Activated T-helper 1 cell treated with Interleukin-2 at 50 U/mL for 16 hours (primary cell): Measurements from ENCODE around the gene MLXIP.
"Not testable (repeated sequence)": the region's sequence is repeated elsewhere in the genome, so short reads cannot be mapped to it uniquely, and the experiment has no call there.

Source experiments
- DNase-seq: peaks from one replicate; pipeline ENCODE4 v3.0.0-alpha.2; 2020; ENCODE audit warnings: low read depth

The MLXIP gene

GRCh38 chr12:122054842-122055520, 23.6 kb upstream of the MLXIP start:
- DNase-seq, result no peak

GRCh38 chr12:122056406-122056805, 22.1 kb upstream of the MLXIP start:
- DNase-seq, result not testable (repeated sequence)

- DNase-seq, result no peak
Measured at GRCh38 chr12:122057007-122057735, 21.4 kb upstream of the MLXIP start.

GRCh38 chr12:122057769-122058168, 20.8 kb upstream of the MLXIP start:
- no peak for DNase-seq

GRCh38 chr12:122058549-122059149, 19.9 kb upstream of the MLXIP start:
- DNase-seq, result no peak

GRCh38 chr12:122059203-122059960, 19.2 kb upstream of the MLXIP start:
- DNase-seq, result no peak

GRCh38 chr12:122060081-122060501, 18.5 kb upstream of the MLXIP start:
- no peak for DNase-seq

- DNase-seq, result no peak
Measured at GRCh38 chr12:122061253-122061652, 17.3 kb upstream of the MLXIP start.

- DNase-seq, result no peak
Measured at GRCh38 chr12:122062832-122063693, 15.5 kb upstream of the MLXIP start.

- DNase-seq, result no peak
Measured at GRCh38 chr12:122063694-122064024, 14.9 kb upstream of the MLXIP start.

GRCh38 chr12:122064025-122064777, 14.4 kb upstream of the MLXIP start:
- DNase-seq, result no peak

- no peak for DNase-seq
Measured at GRCh38 chr12:122064780-122065588, 13.6 kb upstream of the MLXIP start.

GRCh38 chr12:122067548-122067947, 11.0 kb upstream of the MLXIP start:
- no peak for DNase-seq

- no peak for DNase-seq
Measured at GRCh38 chr12:122067966-122068365, 10.6 kb upstream of the MLXIP start.

GRCh38 chr12:122072031-122072970, 6.3 kb upstream of the MLXIP start:
- no peak for DNase-seq

GRCh38 chr12:122073815-122074214, 4.7 kb upstream of the MLXIP start:
- DNase-seq, result no peak

GRCh38 chr12:122076743-122077495, 1.6 kb upstream of the MLXIP start:
- no peak for DNase-seq

GRCh38 chr12:122079033-122079531, 526 bp downstream of the MLXIP start:
- DNase-seq, result no peak
